H1 (cell line): ENCODE results near the gene GDE1. TPM values are rescaled to one million over a fixed set of nuclear protein-coding genes. Genes with fewer than 3 reads are reported as not detected.

Source experiments
- CBX8 ChIP-seq: fragments of 300-800, 300-1000 bp; sonication (generic); IDR thresholded peaks from 2 replicates; pipeline ENCODE4 v1.7.1; 2016; ENCODE audit warnings: low read depth, low read length, borderline replicate concordance
- CTCF ChIP-seq, 3 experiments: IDR thresholded peaks; 1 replicate in 2 of 3; 2 replicates in 1 of 3; pipeline versions ENCODE4 v1.5.1 to v1.6.1; 2011; ENCODE audit warnings: low read length in 3 of 3, mild to moderate bottlenecking in 3 of 3, inconsistent platforms in 2 of 3, low read depth in 1 of 3, moderate library complexity in 1 of 3; ENCODE audit not compliant: insufficient read depth in 1 of 3; ENCODE audit errors: control extremely low read depth in 1 of 3
- E2F6 ChIP-seq: IDR thresholded peaks from 2 replicates; pipeline ENCODE4 v1.6.1; 2012; ENCODE audit warnings: inconsistent platforms
- GABPA ChIP-seq: IDR thresholded peaks from 2 replicates; pipeline ENCODE4 v1.6.1; 2011; ENCODE audit warnings: mild to moderate bottlenecking, low read length, moderate library complexity, borderline replicate concordance; ENCODE audit not compliant: insufficient read depth
- HDAC6 ChIP-seq: IDR thresholded peaks from one replicate; pipeline ENCODE4 v1.7.1; 2012; ENCODE audit warnings: low read depth, mild to moderate bottlenecking, inconsistent platforms, low read length, moderate library complexity
- JUN ChIP-seq: IDR thresholded peaks from 2 replicates; pipeline ENCODE4 v1.6.1; 2011; ENCODE audit warnings: low read depth, mild to moderate bottlenecking, improper control_type of control experiment, low read length
- KDM1A ChIP-seq: fragments of 200-600, 300-600 bp; sonication (generic); IDR thresholded peaks from 2 replicates; pipeline ENCODE4 v1.7.1; 2016; ENCODE audit warnings: mild to moderate bottlenecking, low read length, borderline replicate concordance
- NANOG ChIP-seq: IDR thresholded peaks from 2 replicates; pipeline ENCODE4 v1.6.1; 2011; ENCODE audit warnings: low read length, low read depth, mild to moderate bottlenecking, inconsistent platforms; ENCODE audit not compliant: insufficient read depth, poor library complexity, severe bottlenecking
- NRF1 ChIP-seq: IDR thresholded peaks from 2 replicates; pipeline ENCODE4 v1.6.1; 2011; ENCODE audit warnings: mild to moderate bottlenecking, low read depth, low read length, improper control_type of control experiment
- POLR2A ChIP-seq, 2 experiments: IDR thresholded peaks; 1 replicate in 1 of 2; 2 replicates in 1 of 2; pipeline ENCODE4 v1.6.1; 2011; ENCODE audit warnings: low read depth in 2 of 2, low read length in 2 of 2, mild to moderate bottlenecking in 2 of 2; ENCODE audit errors: control extremely low read depth in 1 of 2
- POLR2AphosphoS5 ChIP-seq: IDR thresholded peaks from 2 replicates; pipeline ENCODE4 v1.6.1; 2011; ENCODE audit warnings: low read depth, low read length
- SIX5 ChIP-seq: IDR thresholded peaks from 2 replicates; pipeline ENCODE4 v1.6.1; 2011; ENCODE audit warnings: mild to moderate bottlenecking, low read depth, low read length
- SP1 ChIP-seq: IDR thresholded peaks from 2 replicates; pipeline ENCODE4 v1.6.1; 2011; ENCODE audit warnings: low read depth, low read length
- TAF7 ChIP-seq: optimal IDR thresholded peaks from 2 replicates; pipeline ENCODE3; 2011; ENCODE audit warnings: low read depth, mild to moderate bottlenecking, inconsistent platforms, low read length, moderate library complexity, borderline replicate concordance
- TBP ChIP-seq: IDR thresholded peaks from 2 replicates; pipeline ENCODE4 v1.6.1; 2011; ENCODE audit warnings: low read depth, low read length, improper control_type of control experiment
- TEAD4 ChIP-seq: IDR thresholded peaks from 2 replicates; pipeline ENCODE4 v1.6.1; 2012; ENCODE audit warnings: low read depth, low read length, inconsistent platforms, mixed read lengths
- USF2 ChIP-seq: IDR thresholded peaks from 2 replicates; pipeline ENCODE4 v1.6.1; 2011; ENCODE audit warnings: low read length, improper control_type of control experiment
- ZNF274 ChIP-seq: IDR thresholded peaks from 2 replicates; pipeline ENCODE4 v1.7.0; 2012; ENCODE audit warnings: low read length, borderline replicate concordance; ENCODE audit errors: extremely low read depth
- polyA plus RNA-seq, 7 experiments: library from polyadenylated mRNA; depleted of rRNA in 3 of 7; stranded (reverse) in 5 of 7; unstranded in 2 of 7; fragments of >200 nt in 5 of 7; fragments of 200-250 nt in 2 of 7; gene quantifications; 1 replicate in 5 of 7; 2 replicates in 1 of 7; 4 replicates in 1 of 7; pipeline versions ENCODE4 v1.2.1 to v1.2.3, GENCODE V29; 2011 to 2013; ENCODE audit warnings: missing spikeins in 2 of 7, mixed read lengths in 2 of 7
- total RNA-seq: library from RNA; stranded (reverse); fragmentation: NEBNext Ultra II Directional; extraction: Animal tissue kit (Norgen Biotek cat#: 25700); gene quantifications from 2 replicates; pipeline ENCODE4 v1.2.1, GENCODE V29; 2021
- TF ChIP-seq, protein P1 (sequence below): IDR thresholded peaks from 2 replicates; pipeline ENCODE4 v1.6.1; 2011; ENCODE audit warnings: low read depth, mild to moderate bottlenecking, low read length; ENCODE audit not compliant: insufficient read depth

The GDE1 gene
- total and polyA plus RNA-seq, 2 of the 8 experiments (the other 6 are each of a cell fraction or from before 2014, with no cell fraction given): 29.2 to 70.8 TPM

GRCh38 chr16:19521471-19522396, at the start of gene GDE1 (continued):
- TF ChIP-seq E2F6 (no peak; the same call in 1 of the 2 replicates), HDAC6 (no peak), TEAD4 (no peak), TAF7 (peak; percentile 45), TBP (peak; percentile 46), POLR2A (IDR thresholded peaks at IDR 0.05; ENCODE audit: control extremely low read depth in 1 of 2, low read depth in 2 of 2, low read length in 2 of 2) (peak; percentile 40 to 89), JUN (no peak), CBX8 (no peak), POLR2AphosphoS5 (peak; percentile 85), ZNF274 (no peak), NANOG (no peak), KDM1A (no peak), NRF1 (no peak), CTCF (IDR thresholded peaks at IDR 0.05; ENCODE audit: control extremely low read depth in 1 of 3, insufficient read depth in 1 of 3, low read depth in 1 of 3, low read length in 3 of 3) (peak; percentile 10 to 44 (median 34); a peak in 3 of 4 replicates), SIX5 (no peak), GABPA (no peak), SP1 (peak; percentile 75), USF2 (no peak)
- TF ChIP-seq, protein P1, sequence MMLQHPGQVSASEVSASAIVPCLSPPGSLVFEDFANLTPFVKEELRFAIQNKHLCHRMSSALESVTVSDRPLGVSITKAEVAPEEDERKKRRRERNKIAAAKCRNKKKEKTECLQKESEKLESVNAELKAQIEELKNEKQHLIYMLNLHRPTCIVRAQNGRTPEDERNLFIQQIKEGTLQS: no peak
